GM12878 (cell line): Measurements from ENCODE around the gene PRKN.

Experiments
- ESRRA ChIP-seq: IDR thresholded peaks from 2 replicates; pipeline ENCODE4 v1.6.1; 2012; ENCODE audit warnings: mild to moderate bottlenecking, low read length, improper control_type of control experiment
- EZH2 ChIP-seq: IDR thresholded peaks from 2 replicates; pipeline ENCODE4 v1.6.1; 2012; ENCODE audit warnings: low read depth, mild to moderate bottlenecking, control low read depth, inconsistent platforms, low read length, borderline replicate concordance; ENCODE audit not compliant: control insufficient read depth
- FOXK2 ChIP-seq: fragments of 450-650 bp; IDR thresholded peaks from 2 replicates; pipeline ENCODE4 v1.6.1; 2017; ENCODE audit warnings: mild to moderate bottlenecking, moderate library complexity
- HDAC2 ChIP-seq: fragments of 200-600 bp; sonication (generic); IDR thresholded peaks from 2 replicates; pipeline ENCODE4 v1.6.1; 2017
- MXI1 ChIP-seq: fragments of 150-350 bp; IDR thresholded peaks from 2 replicates; pipeline ENCODE4 v1.6.1; 2011; ENCODE audit warnings: low read depth, mild to moderate bottlenecking, inconsistent platforms, low read length, improper control_type of control experiment
- POLR2A ChIP-seq: IDR thresholded peaks from 2 replicates; pipeline ENCODE4 v1.6.1; 2011; ENCODE audit warnings: low read depth, mild to moderate bottlenecking, low read length
- POLR2AphosphoS5 ChIP-seq: IDR thresholded peaks from 2 replicates; pipeline ENCODE4 v1.6.1; 2011; ENCODE audit warnings: mild to moderate bottlenecking, low read length, inconsistent platforms
- RELA ChIP-seq: fragments of 450-650 bp; IDR thresholded peaks from 2 replicates; pipeline ENCODE4 v1.8.0; 2014; ENCODE audit warnings: borderline replicate concordance; ENCODE audit not compliant: partially characterized antibody
- SMAD1 ChIP-seq: fragments of 450-650 bp; IDR thresholded peaks from 2 replicates; pipeline ENCODE4 v1.6.1; 2018; ENCODE audit warnings: mild to moderate bottlenecking, low read depth; ENCODE audit not compliant: partially characterized antibody
- STAT1 ChIP-seq: fragments of 450-650 bp; conservative IDR thresholded peaks from 2 replicates; pipeline ENCODE4 v1.6.1; 2014; ENCODE audit warnings: antibody characterized with exemption, mild to moderate bottlenecking
- TF ChIP-seq, protein P1 (sequence below), 3 experiments: IDR thresholded peaks in 2 of 3; conservative IDR thresholded peaks in 1 of 3; 2 replicates each; pipeline ENCODE4 v1.5.1; 2011; ENCODE audit warnings: low read depth in 3 of 3, low read length in 3 of 3, mild to moderate bottlenecking in 3 of 3, control low read depth in 2 of 3, moderate library complexity in 2 of 3, inconsistent platforms in 1 of 3, mixed read lengths in 1 of 3; ENCODE audit not compliant: control insufficient read depth in 2 of 3, insufficient read depth in 1 of 3; ENCODE audit errors: extremely low read depth in 1 of 3
- TF ChIP-seq, protein P2 (sequence below): fragments of 450-650 bp; IDR thresholded peaks from 2 replicates; pipeline ENCODE4 v1.6.1; 2017; ENCODE audit warnings: mild to moderate bottlenecking
- TF ChIP-seq, protein P3 (sequence below): IDR thresholded peaks from 2 replicates; pipeline ENCODE4 v1.6.1; 2012; ENCODE audit warnings: low read length, inconsistent platforms

DNA sequence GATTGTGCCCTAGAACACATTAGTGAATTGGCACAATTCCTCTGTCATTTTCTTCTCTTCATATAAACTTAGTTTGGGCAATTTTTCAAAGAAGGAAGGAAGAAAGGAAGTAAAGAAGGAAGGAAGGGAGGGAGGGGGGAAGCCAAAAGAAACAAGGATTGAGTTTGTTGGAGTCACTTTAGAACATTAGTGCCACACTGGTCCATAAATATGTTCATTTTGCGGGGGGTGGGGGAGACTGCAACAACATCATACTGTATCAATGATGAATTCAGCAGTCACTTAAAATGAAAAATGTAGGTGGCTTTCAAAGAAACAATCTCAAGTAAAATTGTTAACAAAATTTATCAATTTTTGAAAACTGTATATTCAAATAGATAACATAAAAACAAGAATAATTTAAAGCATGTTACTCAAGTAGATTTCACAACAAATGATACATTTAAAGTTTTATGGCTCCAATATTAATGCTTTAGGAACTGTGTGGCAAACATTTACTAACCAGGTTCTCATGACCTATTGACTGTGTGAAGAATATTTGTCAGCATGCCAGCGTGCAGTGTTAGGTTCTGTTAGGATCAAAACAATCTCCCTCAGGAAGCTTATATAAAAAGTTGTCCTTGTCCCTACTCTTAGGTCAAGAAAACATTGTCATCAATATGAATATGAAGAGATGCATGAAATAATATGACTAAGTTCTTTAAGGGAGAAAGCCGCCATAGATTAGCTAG lies 1245.6 kb downstream of the PRKN start:
- no peak for TF ChIP-seq POLR2A
- TF ChIP-seq MXI1: no peak
- no peak for TF ChIP-seq EZH2
- TF ChIP-seq, protein P1, sequence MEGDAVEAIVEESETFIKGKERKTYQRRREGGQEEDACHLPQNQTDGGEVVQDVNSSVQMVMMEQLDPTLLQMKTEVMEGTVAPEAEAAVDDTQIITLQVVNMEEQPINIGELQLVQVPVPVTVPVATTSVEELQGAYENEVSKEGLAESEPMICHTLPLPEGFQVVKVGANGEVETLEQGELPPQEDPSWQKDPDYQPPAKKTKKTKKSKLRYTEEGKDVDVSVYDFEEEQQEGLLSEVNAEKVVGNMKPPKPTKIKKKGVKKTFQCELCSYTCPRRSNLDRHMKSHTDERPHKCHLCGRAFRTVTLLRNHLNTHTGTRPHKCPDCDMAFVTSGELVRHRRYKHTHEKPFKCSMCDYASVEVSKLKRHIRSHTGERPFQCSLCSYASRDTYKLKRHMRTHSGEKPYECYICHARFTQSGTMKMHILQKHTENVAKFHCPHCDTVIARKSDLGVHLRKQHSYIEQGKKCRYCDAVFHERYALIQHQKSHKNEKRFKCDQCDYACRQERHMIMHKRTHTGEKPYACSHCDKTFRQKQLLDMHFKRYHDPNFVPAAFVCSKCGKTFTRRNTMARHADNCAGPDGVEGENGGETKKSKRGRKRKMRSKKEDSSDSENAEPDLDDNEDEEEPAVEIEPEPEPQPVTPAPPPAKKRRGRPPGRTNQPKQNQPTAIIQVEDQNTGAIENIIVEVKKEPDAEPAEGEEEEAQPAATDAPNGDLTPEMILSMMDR (IDR thresholded peaks at IDR 0.05 in 2 of 3, conservative IDR thresholded peaks at IDR 0.05 in 1 of 3; ENCODE audit: control insufficient read depth in 2 of 3, extremely low read depth in 1 of 3, insufficient read depth in 1 of 3, low read depth in 3 of 3, low read length in 3 of 3): no peak
- TF ChIP-seq SMAD1: no peak
- no peak for TF ChIP-seq RELA
- TF ChIP-seq POLR2AphosphoS5: no peak
- TF ChIP-seq, protein P2, sequence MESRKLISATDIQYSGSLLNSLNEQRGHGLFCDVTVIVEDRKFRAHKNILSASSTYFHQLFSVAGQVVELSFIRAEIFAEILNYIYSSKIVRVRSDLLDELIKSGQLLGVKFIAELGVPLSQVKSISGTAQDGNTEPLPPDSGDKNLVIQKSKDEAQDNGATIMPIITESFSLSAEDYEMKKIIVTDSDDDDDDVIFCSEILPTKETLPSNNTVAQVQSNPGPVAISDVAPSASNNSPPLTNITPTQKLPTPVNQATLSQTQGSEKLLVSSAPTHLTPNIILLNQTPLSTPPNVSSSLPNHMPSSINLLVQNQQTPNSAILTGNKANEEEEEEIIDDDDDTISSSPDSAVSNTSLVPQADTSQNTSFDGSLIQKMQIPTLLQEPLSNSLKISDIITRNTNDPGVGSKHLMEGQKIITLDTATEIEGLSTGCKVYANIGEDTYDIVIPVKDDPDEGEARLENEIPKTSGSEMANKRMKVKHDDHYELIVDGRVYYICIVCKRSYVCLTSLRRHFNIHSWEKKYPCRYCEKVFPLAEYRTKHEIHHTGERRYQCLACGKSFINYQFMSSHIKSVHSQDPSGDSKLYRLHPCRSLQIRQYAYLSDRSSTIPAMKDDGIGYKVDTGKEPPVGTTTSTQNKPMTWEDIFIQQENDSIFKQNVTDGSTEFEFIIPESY: no peak
- no peak for TF ChIP-seq ESRRA
- TF ChIP-seq, protein P3, sequence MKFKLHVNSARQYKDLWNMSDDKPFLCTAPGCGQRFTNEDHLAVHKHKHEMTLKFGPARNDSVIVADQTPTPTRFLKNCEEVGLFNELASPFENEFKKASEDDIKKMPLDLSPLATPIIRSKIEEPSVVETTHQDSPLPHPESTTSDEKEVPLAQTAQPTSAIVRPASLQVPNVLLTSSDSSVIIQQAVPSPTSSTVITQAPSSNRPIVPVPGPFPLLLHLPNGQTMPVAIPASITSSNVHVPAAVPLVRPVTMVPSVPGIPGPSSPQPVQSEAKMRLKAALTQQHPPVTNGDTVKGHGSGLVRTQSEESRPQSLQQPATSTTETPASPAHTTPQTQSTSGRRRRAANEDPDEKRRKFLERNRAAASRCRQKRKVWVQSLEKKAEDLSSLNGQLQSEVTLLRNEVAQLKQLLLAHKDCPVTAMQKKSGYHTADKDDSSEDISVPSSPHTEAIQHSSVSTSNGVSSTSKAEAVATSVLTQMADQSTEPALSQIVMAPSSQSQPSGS: no peak
- no peak for TF ChIP-seq FOXK2
- no peak for TF ChIP-seq STAT1
- no peak for TF ChIP-seq HDAC2
